C4-2B (cell line): ENCODE measurements around the gene FRMD4A.

Source experiments
- ZFX ChIP-seq: fragments of 450-650 bp; IDR thresholded peaks from 2 replicates; pipeline ENCODE4 v1.6.1; 2017
- TF ChIP-seq, protein P1 (sequence below): fragments of 450-650 bp; conservative IDR thresholded peaks from 2 replicates; pipeline ENCODE4 v1.5.1; 2017; ENCODE audit warnings: mild to moderate bottlenecking

DNA sequence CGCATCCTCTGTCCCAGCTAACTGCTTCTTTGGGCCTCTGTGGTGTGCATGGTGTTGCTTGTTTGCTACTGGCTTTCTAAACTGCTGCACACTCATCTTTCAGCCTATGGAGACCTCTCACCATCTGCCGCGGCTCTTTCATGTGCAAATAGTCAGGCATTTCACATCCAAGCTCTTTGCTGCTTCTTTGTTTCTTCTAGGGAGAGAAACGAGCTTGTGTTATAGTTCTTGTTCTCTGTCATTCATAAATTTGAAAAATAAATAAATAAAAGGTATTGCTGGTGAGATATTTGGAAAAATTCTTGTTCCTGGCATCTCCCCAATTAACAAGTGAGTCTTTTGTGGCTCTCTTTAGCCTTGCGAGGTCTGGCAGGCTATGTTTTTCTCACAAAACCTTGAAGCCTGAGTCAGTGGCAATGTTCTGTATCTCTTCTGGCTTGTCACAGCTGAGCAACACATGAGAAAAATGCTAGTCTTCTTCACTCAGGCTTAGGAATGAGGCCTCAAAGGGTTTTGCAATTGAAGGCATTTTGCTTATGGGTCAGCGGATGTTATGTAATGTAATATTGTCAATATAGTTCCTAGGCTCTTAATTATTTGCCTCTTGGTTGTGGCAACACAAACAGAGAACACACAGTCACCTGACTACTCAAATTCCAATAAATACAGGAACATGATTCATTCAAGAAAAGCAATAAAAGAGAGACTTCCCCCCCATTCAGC lies 274.0 kb downstream of the FRMD4A start:
- TF ChIP-seq, protein P1, sequence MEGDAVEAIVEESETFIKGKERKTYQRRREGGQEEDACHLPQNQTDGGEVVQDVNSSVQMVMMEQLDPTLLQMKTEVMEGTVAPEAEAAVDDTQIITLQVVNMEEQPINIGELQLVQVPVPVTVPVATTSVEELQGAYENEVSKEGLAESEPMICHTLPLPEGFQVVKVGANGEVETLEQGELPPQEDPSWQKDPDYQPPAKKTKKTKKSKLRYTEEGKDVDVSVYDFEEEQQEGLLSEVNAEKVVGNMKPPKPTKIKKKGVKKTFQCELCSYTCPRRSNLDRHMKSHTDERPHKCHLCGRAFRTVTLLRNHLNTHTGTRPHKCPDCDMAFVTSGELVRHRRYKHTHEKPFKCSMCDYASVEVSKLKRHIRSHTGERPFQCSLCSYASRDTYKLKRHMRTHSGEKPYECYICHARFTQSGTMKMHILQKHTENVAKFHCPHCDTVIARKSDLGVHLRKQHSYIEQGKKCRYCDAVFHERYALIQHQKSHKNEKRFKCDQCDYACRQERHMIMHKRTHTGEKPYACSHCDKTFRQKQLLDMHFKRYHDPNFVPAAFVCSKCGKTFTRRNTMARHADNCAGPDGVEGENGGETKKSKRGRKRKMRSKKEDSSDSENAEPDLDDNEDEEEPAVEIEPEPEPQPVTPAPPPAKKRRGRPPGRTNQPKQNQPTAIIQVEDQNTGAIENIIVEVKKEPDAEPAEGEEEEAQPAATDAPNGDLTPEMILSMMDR = no peak
- no peak for TF ChIP-seq ZFX
